GM20431 (cell line): ENCODE measurements around the gene APH1B.

Experiments
- in situ Hi-C: fragments of 300-500 bp; cut with MseI, MboI; formaldehyde crosslinking; loops from one replicate; pipeline ENCODE4 v1.15.0; 2020; ENCODE audit warnings: low sequenced_read_pairs; ENCODE audit not compliant: unreplicated experiment

APH1B gene

DNA sequence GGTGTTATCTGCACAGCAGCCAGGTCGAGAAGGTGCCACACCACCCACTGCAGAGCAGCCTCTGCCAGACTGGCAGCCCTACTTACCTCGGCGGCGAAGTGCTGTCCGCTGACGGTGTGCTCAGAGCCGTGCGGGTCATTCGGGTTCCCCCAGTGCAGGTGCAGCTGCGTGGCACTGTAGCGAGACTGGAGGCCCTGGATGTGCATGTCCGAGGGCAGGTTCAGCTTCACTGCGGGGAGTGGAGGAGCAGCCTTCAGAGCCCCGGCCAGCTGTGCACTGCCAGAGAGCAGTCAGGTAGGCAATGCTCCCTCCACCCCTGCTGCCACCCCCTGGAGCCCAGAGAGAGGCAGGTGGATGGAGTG is 68.0 kb downstream of the APH1B start:
- in situ Hi-C loops = no loop called here

DNA sequence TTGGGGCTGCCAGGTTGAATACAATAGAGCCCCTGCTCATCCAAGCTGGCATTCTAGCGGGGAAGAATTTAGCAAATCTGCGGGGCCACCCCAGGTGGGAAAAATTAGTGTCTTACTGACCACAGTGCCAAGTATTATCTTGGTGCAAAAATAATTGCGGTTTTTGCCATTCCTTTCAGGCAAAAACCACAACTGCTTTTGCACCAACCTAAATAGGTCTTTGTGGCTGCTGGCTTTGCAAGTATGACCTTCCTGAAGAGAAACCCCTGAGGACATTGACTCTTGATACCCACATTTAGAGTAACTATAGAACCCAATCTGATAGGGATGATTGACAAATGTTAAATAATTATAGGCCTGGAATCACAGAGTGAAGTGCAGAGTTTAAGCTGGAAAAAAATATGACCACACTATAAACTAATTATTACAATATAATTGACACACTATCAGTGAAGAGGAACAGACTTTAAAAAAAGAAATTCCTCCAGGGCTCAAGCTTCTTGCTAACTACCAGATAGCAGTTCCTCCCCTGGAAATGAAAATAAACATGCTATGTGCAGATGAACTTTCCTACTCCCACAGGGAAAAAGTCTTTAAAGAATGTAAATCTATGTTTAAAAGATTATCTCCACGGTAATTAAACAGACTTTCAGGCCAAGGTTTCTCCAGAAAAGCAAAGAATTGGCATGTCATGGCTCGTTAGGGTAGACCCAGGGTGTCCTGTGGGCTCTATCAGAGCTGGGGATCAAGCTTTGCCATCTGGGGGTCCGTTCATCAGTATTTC is 69.9 kb downstream of the APH1B start:
- in situ Hi-C loops = no loop called here

DNA sequence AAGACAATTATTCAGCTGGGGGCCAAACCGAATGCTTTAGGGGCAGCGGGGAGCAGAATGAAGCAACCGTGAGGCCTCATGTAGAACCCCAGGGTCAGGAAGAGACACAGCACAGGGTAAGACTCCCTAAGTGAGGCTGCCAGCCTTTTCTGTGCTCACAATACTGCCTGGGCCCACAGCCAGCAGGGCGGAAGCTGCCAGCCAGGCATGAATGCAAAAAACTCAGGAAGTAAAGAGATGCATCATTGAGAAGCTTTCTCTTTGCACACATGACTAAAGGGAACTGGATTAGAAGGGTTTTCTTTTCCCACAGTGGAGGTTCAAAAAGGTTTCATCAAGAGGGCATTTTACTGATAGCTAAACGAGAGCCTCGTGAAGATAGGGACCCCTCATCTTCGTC is 71.0 kb downstream of the APH1B start:
- in situ Hi-C loops = no loop called here

DNA sequence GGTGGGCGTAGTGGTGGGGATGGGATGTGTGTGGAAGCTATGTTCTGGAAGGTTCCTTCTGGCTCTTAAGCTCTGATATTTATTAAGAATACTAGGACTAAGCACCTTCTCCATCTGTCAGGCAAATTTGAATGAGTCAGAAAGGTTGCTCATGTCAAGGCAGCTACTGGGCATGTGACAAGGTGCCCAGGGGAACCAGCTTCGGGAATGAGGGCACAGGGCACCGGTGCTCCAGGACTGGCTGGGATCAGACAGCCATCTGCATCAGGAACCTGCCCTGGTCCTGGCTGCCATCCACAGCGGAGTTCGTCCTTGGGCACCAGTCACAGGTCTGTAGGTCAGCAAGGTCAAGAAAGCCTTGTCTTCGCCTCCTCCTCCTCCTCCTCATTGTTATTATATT is 71.8 kb downstream of the APH1B start:
- in situ Hi-C loops = no loop called here

DNA sequence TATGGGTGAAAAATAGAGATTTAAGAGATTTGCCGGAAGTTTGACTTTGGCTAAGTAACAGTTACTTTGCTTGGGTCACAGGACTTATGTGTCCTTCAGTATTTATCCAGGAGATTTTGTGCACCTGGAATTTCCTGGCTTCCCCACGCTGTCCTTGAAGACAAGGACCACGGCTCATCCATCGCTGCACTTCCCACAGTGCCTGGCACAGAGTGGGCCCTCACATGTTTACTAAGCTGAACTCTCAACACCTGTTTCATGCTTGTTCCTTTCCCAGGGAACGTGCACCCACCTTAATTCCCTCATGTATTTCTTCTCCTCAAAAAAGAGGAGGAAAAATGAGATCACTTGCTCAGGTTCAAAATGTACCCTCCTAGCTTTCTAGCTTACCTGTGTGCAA is 72.2 kb downstream of the APH1B start:
- in situ Hi-C loops = no loop called here

DNA sequence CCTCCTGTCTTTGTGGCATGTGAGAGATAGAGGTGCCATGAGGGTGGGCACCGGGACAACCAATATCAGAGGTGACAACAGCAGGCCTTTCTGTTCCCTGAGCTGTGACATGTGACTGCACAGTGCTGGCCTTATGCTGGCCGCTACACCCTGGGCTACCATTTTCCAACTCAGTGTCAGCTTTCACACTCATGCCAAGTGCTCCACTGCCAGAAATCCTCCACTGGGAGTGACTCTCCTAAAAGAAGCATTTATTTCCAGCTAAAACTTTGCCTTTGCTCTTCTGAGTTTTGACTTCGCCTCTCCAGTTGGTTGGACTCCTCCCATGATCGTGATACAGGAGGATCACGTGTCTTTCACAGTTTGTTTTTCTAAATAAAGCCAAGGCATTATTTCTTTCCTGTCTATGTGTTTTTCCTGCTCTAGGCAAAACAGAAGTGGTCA is 72.8 kb downstream of the APH1B start:
- in situ Hi-C loops = no loop called here

DNA sequence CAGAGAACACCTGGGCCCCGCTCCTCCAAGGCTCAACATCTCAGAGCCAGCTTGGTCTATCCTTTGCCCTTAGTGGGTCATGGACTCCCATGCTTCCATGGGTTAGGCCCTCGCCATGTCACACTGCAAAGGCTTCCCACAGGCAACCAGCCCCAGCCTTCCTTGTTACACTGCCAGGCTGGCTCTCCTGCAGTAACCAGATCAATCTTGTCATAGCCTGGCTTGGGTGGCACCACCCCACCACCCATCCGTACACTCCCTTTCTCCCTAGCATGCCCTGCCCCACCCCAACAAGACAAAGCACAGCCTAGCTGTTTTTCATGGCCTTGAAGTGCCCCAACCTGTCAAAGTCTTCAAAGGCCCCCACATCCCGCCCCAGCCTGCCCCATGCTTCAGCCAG is 73.8 kb downstream of the APH1B start:
- in situ Hi-C loops = no loop called here

DNA sequence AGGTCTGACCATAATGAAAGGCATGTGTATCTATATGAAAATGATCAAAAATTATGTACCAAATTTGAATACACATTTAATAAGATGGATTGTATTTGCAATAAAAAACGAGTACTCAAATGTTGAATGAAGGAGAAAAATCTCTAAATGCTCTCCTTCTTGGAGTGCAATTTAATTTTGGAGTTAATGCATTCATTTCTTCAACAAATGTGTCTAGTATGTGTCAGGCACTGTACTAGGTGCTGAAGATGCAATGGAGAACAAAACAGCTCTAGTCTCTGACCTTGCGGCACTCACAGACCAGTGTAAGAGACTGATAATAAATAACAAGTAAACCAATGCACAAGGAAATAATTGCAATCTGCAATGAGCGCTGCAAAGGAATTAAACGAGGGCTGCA is 75.4 kb downstream of the APH1B start:
- in situ Hi-C loops = no loop called here

DNA sequence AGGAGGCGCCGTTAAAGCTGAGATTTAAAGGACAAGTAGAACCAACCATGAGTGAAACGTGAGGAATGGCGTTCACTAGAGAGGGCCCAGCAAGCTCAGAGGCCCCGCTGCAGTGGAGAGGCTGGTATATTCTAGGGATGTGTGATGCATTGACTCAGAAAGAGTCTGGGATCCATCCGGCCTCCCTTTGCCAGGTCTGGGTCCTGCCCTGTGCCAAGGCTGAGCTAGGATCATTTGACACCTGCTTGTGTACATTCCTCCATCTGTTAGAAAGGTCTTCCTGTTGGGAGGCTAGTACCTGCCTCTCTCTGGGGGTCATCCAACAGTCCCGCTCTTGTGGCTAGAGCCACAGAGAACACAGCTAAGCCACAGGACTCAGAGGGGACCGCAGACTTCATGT is 75.9 kb downstream of the APH1B start:
- in situ Hi-C loops = no loop called here

DNA sequence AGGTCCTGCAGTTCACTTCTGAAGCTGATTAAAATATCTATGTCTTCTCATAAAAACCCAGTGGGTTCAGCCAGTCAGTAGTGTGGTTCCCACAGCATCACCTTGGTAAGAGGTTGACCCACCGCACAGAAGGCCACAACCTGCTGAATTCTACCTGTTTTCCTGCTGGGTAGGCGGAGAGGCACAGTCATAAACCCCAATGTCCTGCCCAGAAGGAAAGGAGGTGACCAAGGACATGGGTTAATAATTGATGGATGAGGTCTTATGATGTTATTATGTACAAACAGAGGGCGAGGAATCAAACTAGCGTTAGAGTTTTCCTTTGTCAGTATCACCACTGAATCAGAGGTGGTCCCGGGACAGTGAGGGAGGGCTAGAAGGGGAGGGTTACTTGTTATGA is 76.5 kb downstream of the APH1B start:
- in situ Hi-C loops = no loop called here

DNA sequence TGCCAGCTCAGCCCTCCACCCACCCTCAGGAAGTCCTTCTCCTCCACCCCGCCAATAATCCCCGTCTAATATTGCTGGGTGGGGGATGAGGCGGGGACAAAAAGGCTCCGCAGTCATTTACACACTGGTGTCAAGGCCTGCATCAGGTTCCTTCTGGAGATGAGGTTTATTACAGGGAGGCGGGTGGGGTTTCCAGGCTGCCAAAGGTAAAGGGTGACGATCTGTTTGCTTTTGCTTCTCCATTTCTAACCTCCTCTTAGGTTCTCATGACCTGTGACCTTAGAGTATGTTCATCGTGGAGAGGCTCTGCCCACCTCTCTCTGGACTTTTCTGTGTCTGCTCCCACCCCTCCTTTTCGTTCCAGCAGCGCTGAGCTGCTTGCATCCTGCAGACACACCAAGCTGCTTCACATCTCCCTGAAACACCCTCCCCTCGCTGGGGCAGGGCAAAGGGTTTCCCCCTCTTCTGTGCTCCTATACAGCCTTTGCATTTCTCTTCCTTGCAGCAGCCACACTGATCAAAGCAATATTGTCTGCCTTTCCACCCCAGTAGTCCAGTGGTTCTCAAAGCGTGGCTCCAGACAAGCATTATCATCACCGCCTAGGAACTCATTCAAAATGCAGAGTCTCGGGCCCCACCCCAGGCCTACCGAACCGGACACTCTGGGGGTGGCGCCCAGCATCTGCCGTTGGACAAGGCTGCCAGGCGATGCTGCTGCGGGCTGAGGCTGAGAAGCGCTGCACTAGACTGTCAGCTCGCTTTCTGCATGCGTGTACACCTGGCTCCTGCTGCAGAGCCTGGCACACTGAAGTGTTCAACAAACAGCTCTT is 77.6 kb downstream of the APH1B start:
- in situ Hi-C loops = no loop called here

DNA sequence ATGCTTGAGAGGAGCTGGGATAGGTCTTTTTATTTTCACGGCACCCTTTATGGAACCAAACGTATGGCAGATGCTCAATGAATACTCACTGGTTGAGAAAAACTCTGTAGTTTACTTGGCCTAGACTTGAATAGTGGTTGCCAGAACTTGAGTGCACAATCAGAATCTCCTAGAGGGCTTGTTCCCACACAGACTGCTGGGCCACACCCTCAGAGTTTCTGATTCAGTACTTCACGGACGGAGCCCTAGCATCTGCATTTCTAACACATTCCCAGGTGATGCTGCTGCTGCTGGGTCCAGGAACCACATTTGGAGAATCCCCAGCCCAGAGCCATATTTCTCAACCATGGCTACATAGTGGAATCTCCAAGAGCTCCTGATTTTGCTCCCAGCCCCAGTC is 79.7 kb downstream of the APH1B start:
- in situ Hi-C loops = no loop called here

DNA sequence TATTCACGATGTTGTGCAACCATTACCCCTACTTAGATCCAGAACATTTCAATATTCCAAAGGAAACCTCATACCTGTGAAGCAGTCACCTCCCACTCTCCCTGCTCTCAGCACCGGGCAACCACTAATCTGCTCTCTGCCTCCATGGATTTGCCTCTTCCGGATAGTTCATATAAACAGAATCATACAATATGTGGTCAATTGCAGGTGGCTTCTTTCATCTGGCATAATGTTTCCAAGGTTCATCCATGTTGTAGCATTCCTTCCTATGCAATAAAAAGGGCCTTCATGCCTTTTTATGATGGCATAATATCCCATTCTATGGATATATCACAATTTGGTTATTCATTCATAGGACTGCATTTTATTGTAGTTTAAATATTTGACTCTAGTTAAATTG is 80.3 kb downstream of the APH1B start:
- in situ Hi-C loops = no loop called here

DNA sequence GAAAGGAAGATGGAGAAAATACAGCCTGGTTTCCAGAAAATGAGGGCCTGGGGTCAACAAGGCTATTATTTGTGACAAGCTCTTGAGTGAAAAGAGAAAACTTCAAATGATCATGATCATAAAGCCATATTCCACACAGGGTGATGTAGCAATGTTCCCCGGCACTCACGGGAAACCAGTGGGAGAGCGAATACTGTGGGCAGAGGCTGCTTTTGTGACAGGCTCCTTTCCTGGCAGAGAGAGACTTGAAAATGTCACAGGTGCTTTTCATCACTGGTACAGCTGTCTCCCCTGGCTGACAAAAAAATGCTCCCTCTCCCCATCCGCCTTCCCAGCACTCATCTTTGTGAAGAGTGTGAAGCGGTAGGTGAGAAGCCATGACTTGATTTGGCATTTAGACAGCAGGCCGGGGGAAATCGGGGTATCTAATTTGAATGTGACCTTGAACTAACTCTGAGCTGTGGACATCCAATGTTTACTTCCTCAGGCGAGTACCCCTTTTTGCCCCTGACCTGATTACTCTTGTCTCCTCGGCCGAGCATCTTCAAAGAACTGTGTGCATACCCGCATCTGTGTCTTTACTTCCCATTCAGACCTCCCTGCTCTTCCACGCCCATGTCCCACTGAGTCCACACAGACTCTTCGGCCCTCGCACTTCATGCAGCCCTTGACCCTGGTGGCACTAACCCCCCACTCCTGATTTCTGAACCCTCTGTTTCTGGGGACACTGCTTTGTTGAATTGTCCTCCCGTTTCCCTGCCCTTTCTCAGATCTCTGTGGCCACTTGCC is 81.0 kb downstream of the APH1B start:
- in situ Hi-C loops = no loop called here
